Measurements from ENCODE around the gene DNAH1.

Gene DNAH1

DNA sequence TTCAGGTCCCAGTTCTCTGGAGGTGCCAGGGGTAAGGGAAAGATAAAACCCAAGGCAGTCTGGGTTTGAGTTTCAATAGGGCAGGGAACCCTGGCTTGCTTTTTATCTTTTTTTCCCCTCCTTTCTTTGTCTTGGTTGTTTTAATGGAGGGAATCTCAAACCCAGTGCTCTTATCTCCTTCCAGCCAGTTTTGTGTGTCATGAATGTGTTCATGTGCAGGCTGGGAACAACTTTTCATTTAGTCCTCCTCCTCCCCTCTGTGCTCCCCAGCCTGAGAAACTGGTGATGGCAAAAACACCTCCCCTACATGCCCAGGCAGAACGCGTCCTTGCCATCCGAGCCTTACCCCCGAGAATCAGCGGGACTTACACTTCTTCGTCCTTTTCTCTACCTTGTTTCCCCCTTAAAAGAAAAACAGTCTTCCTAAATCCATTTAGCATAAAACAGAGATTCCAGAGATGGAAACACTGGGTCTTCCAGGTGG lies 117.9 kb downstream of the DNAH1 start:
- no peaks in the 10 kb centered on the region for H3K4me1 ChIP-seq (ENCODE audit: control insufficient read depth, low read depth, low read length)
- no peak overlapping the region for H3K4me3 ChIP-seq (ENCODE audit: low read length)
- no peak overlapping the region for H4K5ac ChIP-seq (ENCODE audit: low read length)
- H3K27me3 ChIP-seq (ENCODE audit: insufficient read depth, low read length, poor library complexity), result no peaks in the 10 kb centered on the region
- H4K8ac ChIP-seq (ENCODE audit: low read depth, low read length), result no peak overlapping the region
- no peak overlapping the region for H3K4me2 ChIP-seq (ENCODE audit: low read length)
- WGBS (ENCODE audit: extremely low coverage, insufficient coverage, low lambda C conversion rate), result no CpG with 5 or more reads among the region's 6 CpGs
- H3K79me2 ChIP-seq (ENCODE audit: control insufficient read depth, insufficient read depth, low read length), result no peaks in the 10 kb centered on the region
- H3K9ac ChIP-seq (ENCODE audit: low read length), result no peak overlapping the region
- H2AK5ac ChIP-seq (ENCODE audit: low read length), result no peak overlapping the region
- DNase-seq, result no peak
- no peak overlapping the region for H3K4ac ChIP-seq (ENCODE audit: low read depth, low read length)
- H2BK5ac ChIP-seq (ENCODE audit: low read length), result no peak overlapping the region
- H3K23ac ChIP-seq (ENCODE audit: low read length), result no peak overlapping the region
- no peak overlapping the region for H3K18ac ChIP-seq (ENCODE audit: low read length)
- no peaks in the 10 kb centered on the region for H3K36me3 ChIP-seq (ENCODE audit: control insufficient read depth, insufficient read depth, low read length)
- H3K27ac ChIP-seq (ENCODE audit: low read depth, low read length), result no peak overlapping the region
- no peak overlapping the region for H2BK120ac ChIP-seq (ENCODE audit: low read depth, low read length)
- no peaks in the 10 kb centered on the region for H3K79me1 ChIP-seq (ENCODE audit: low read length)
- H2BK15ac ChIP-seq (replicated peaks; ENCODE audit: low read depth), result no peak overlapping the region
- H3K56ac ChIP-seq (ENCODE audit: low read length), result peak overlapping the region; percentile 15

DNA sequence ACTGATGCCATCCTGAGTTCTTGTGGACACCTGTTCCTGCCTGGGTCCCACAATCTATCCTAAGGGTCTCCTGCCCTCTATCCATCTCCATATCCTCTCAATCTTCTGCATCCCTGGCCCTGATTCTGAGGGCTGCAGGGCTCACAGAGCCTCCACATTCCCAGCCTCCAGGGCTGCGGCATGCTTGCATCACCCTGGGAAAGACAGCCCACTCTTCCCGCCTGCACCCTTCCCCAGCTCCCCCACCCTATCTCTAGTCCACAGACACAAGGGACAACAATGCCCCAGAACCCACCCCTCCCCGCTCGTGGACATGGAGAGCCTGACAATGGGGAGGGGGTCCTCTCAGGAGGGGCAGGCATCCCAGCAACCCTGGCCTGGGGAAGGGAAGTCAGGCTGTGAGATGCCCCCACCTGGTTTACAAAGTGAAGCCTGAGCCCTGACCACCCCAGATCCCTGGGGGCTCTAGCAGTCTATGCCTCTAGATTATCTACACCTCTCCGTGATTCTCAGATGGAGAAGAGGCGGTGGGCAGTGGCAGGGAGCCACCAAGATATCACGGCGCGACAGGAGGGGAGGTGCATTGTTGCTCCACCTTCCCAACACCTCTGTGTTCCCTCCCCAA lies 118.5 kb downstream of the DNAH1 start:
- H2BK5ac ChIP-seq (ENCODE audit: low read length), result no peak overlapping the region
- no peaks in the 10 kb centered on the region for H3K36me3 ChIP-seq (ENCODE audit: control insufficient read depth, insufficient read depth, low read length)
- H4K5ac ChIP-seq (ENCODE audit: low read length), result no peak overlapping the region
- H3K18ac ChIP-seq (ENCODE audit: low read length), result no peak overlapping the region
- no peak overlapping the region for H2BK15ac ChIP-seq (replicated peaks; ENCODE audit: low read depth)
- no peak overlapping the region for H2AK5ac ChIP-seq (ENCODE audit: low read length)
- no peak overlapping the region for H3K4me3 ChIP-seq (ENCODE audit: low read length)
- H3K79me1 ChIP-seq (ENCODE audit: low read length), result no peaks in the 10 kb centered on the region
- H3K79me2 ChIP-seq (ENCODE audit: control insufficient read depth, insufficient read depth, low read length), result no peaks in the 10 kb centered on the region
- no peak overlapping the region for H3K56ac ChIP-seq (ENCODE audit: low read length)
- no peak overlapping the region for H3K27ac ChIP-seq (ENCODE audit: low read depth, low read length)
- no peak overlapping the region for H3K4me2 ChIP-seq (ENCODE audit: low read length)
- DNase-seq, result no peak
- no peak overlapping the region for H3K9ac ChIP-seq (ENCODE audit: low read length)
- H3K4me1 ChIP-seq (ENCODE audit: control insufficient read depth, low read depth, low read length), result no peaks in the 10 kb centered on the region
- H3K23ac ChIP-seq (ENCODE audit: low read length), result no peak overlapping the region
- no CpG with 5 or more reads among the region's 9 CpGs for WGBS (ENCODE audit: extremely low coverage, insufficient coverage, low lambda C conversion rate)
- no peaks in the 10 kb centered on the region for H3K27me3 ChIP-seq (ENCODE audit: insufficient read depth, low read length, poor library complexity)
- no peak overlapping the region for H3K4ac ChIP-seq (ENCODE audit: low read depth, low read length)
- no peak overlapping the region for H2BK120ac ChIP-seq (ENCODE audit: low read depth, low read length)
- no peak overlapping the region for H4K8ac ChIP-seq (ENCODE audit: low read depth, low read length)

DNA sequence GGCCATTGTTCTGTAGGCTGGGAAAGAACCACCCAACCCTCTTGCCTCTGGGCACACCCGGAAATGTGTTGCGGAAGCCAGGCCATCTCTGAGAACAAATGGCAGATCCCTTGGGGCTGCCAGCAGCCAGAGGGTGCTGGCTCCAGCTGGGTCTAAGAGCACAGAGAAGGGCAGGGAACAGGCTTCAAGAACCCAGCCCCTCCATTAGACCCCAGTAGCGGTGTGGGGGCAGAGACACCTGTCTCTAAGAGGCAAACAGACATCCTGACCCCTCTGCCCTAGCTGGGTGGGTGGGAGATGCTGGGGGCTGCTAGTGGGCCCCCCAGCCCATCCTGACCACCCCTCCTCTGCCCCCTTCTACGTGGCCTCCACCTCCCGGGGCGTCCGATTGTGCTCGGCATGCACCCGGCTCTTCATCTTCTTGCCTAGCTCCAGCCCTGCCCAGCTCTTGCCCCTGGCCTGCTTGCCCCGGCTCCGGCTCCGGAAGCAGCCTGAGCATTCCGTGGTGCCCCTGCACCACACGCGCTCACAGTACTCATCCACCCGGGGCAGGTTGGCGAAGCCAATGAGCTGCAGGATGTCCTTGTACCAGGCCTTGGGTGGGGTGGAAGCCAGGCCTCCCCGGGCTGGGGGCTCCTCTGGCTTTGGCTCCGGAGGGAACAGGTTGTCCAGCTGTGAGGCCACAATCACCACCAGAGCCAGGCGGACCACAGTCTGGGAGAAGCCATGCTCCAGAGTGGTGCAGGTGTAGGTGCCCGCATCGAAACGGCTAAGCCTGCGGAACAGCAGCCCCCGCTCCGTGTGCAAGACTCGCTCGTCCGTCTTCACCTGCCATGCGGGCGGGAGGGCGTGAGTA lies 119.4 kb downstream of the DNAH1 start:
- Histone ChIP-seq H3K27ac (ENCODE audit: low read depth, low read length) (no peak overlapping the region), H3K4me1 (ENCODE audit: control insufficient read depth, low read depth, low read length) (no peaks in the 10 kb centered on the region), H4K5ac (ENCODE audit: low read length) (no peak overlapping the region), H3K18ac (ENCODE audit: low read length) (no peak overlapping the region), H3K56ac (ENCODE audit: low read length) (no peak overlapping the region), H3K27me3 (ENCODE audit: insufficient read depth, low read length, poor library complexity) (no peaks in the 10 kb centered on the region), H3K9ac (ENCODE audit: low read length) (no peak overlapping the region), H2BK120ac (ENCODE audit: low read depth, low read length) (no peak overlapping the region), H3K79me1 (ENCODE audit: low read length) (no peaks in the 10 kb centered on the region), H2BK5ac (ENCODE audit: low read length) (no peak overlapping the region), H3K36me3 (ENCODE audit: control insufficient read depth, insufficient read depth, low read length) (no peaks in the 10 kb centered on the region), H2AK5ac (ENCODE audit: low read length) (no peak overlapping the region), H3K4me2 (ENCODE audit: low read length) (no peak overlapping the region), H2BK15ac (replicated peaks; ENCODE audit: low read depth) (no peak overlapping the region), H3K4me3 (ENCODE audit: low read length) (no peak overlapping the region), H3K4ac (ENCODE audit: low read depth, low read length) (no peak overlapping the region), H3K79me2 (ENCODE audit: control insufficient read depth, insufficient read depth, low read length) (no peaks in the 10 kb centered on the region), H4K8ac (ENCODE audit: low read depth, low read length) (no peak overlapping the region), H3K23ac (ENCODE audit: low read length) (no peak overlapping the region)
- no CpG with 5 or more reads among the region's 32 CpGs for WGBS (ENCODE audit: extremely low coverage, insufficient coverage, low lambda C conversion rate)
- no peak for DNase-seq

GRCh38 chr3:52436500-52437149 lies 120.5 kb downstream of the DNAH1 start:
- no peaks in the 10 kb centered on the region for H3K79me1 ChIP-seq (ENCODE audit: low read length)
- DNase-seq, result no peak
- H4K5ac ChIP-seq (ENCODE audit: low read length), result no peak overlapping the region
- H3K4me2 ChIP-seq (ENCODE audit: low read length), result no peak overlapping the region
- H3K23ac ChIP-seq (ENCODE audit: low read length), result no peak overlapping the region
- no peak overlapping the region for H4K8ac ChIP-seq (ENCODE audit: low read depth, low read length)
- no peak overlapping the region for H3K9ac ChIP-seq (ENCODE audit: low read length)
- no peak overlapping the region for H2BK120ac ChIP-seq (ENCODE audit: low read depth, low read length)
- H3K4ac ChIP-seq (ENCODE audit: low read depth, low read length), result no peak overlapping the region
- no CpG with 5 or more reads among the region's 13 CpGs for WGBS (ENCODE audit: extremely low coverage, insufficient coverage, low lambda C conversion rate)
- no peak overlapping the region for H2AK5ac ChIP-seq (ENCODE audit: low read length)
- no peaks in the 10 kb centered on the region for H3K4me1 ChIP-seq (ENCODE audit: control insufficient read depth, low read depth, low read length)
- no peaks in the 10 kb centered on the region for H3K79me2 ChIP-seq (ENCODE audit: control insufficient read depth, insufficient read depth, low read length)
- H2BK15ac ChIP-seq (replicated peaks; ENCODE audit: low read depth), result no peak overlapping the region
- no peaks in the 10 kb centered on the region for H3K36me3 ChIP-seq (ENCODE audit: control insufficient read depth, insufficient read depth, low read length)
- no peak overlapping the region for H3K27ac ChIP-seq (ENCODE audit: low read depth, low read length)
- H2BK5ac ChIP-seq (ENCODE audit: low read length), result no peak overlapping the region
- no peak overlapping the region for H3K18ac ChIP-seq (ENCODE audit: low read length)
- no peaks in the 10 kb centered on the region for H3K27me3 ChIP-seq (ENCODE audit: insufficient read depth, low read length, poor library complexity)
- peak overlapping the region; percentile 42 for H3K56ac ChIP-seq (ENCODE audit: low read length)
- no peak overlapping the region for H3K4me3 ChIP-seq (ENCODE audit: low read length)

- Histone ChIP-seq H3K27me3 (ENCODE audit: insufficient read depth, low read length, poor library complexity) (no peaks in the 10 kb centered on the region), H2BK120ac (ENCODE audit: low read depth, low read length) (no peak overlapping the region), H3K4me1 (ENCODE audit: control insufficient read depth, low read depth, low read length) (no peaks in the 10 kb centered on the region), H3K79me1 (ENCODE audit: low read length) (no peaks in the 10 kb centered on the region), H3K56ac (ENCODE audit: low read length) (no peak overlapping the region), H3K23ac (ENCODE audit: low read length) (no peak overlapping the region), H3K18ac (ENCODE audit: low read length) (no peak overlapping the region), H3K4me3 (ENCODE audit: low read length) (no peak overlapping the region), H2AK5ac (ENCODE audit: low read length) (no peak overlapping the region), H3K4me2 (ENCODE audit: low read length) (no peak overlapping the region), H3K79me2 (ENCODE audit: control insufficient read depth, insufficient read depth, low read length) (no peaks in the 10 kb centered on the region), H3K27ac (ENCODE audit: low read depth, low read length) (no peak overlapping the region), H4K8ac (ENCODE audit: low read depth, low read length) (no peak overlapping the region), H2BK15ac (replicated peaks; ENCODE audit: low read depth) (no peak overlapping the region), H3K36me3 (ENCODE audit: control insufficient read depth, insufficient read depth, low read length) (no peaks in the 10 kb centered on the region), H3K9ac (ENCODE audit: low read length) (no peak overlapping the region), H4K5ac (ENCODE audit: low read length) (no peak overlapping the region), H2BK5ac (ENCODE audit: low read length) (no peak overlapping the region), H3K4ac (ENCODE audit: low read depth, low read length) (no peak overlapping the region)
- no CpG with 5 or more reads among the region's 15 CpGs for whole genome bisulfite sequencing (ENCODE audit: extremely low coverage, insufficient coverage, low lambda C conversion rate)
- DNase-seq, result no peak
Measured at GRCh38 chr3:52437326-52438103, 121.4 kb downstream of the DNAH1 start.
